Measurements from ENCODE around the gene IRAK1. TPM values are rescaled to one million over a fixed set of nuclear protein-coding genes. Genes with fewer than 3 reads are reported as not detected.

IRAK1 gene
- total and polyA plus RNA-seq, 2 of the 13 experiments (the other 11 are each of a cell fraction or from before 2014, with no cell fraction given), result 57.7 to 77.3 TPM

DNA sequence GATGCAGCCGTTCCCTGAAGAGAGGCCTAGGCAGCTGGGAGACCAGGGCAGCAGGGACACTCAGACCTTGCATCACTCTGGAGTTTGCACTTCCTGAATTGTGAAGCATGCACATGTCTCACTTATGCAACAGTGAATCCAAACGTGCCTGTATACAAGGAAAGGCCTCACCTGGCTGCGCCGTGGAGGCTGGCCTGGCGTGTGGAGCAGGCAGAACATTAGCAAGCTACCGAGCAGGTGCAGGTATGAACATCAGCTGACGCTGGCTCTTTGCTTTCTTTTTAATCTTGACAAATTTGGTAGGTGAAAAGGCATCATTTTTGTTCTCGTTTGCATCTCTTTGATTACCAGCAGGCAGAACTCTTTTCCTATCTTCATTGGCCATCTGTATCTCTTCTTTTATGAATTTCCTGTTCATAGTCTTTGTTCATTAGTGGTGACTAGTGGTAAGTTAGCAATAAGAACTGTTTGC is 37.1 kb upstream of the IRAK1 start (continued):
- TF ChIP-seq, protein P1, sequence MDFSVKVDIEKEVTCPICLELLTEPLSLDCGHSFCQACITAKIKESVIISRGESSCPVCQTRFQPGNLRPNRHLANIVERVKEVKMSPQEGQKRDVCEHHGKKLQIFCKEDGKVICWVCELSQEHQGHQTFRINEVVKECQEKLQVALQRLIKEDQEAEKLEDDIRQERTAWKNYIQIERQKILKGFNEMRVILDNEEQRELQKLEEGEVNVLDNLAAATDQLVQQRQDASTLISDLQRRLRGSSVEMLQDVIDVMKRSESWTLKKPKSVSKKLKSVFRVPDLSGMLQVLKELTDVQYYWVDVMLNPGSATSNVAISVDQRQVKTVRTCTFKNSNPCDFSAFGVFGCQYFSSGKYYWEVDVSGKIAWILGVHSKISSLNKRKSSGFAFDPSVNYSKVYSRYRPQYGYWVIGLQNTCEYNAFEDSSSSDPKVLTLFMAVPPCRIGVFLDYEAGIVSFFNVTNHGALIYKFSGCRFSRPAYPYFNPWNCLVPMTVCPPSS (IDR thresholded peaks at IDR 0.05), result no peak
- TF ChIP-seq POLR2A (IDR thresholded peaks at IDR 0.05; ENCODE audit: insufficient read depth in 1 of 2, low read depth in 2 of 2, low read length in 2 of 2), result no peak
- TF ChIP-seq, protein P2, sequence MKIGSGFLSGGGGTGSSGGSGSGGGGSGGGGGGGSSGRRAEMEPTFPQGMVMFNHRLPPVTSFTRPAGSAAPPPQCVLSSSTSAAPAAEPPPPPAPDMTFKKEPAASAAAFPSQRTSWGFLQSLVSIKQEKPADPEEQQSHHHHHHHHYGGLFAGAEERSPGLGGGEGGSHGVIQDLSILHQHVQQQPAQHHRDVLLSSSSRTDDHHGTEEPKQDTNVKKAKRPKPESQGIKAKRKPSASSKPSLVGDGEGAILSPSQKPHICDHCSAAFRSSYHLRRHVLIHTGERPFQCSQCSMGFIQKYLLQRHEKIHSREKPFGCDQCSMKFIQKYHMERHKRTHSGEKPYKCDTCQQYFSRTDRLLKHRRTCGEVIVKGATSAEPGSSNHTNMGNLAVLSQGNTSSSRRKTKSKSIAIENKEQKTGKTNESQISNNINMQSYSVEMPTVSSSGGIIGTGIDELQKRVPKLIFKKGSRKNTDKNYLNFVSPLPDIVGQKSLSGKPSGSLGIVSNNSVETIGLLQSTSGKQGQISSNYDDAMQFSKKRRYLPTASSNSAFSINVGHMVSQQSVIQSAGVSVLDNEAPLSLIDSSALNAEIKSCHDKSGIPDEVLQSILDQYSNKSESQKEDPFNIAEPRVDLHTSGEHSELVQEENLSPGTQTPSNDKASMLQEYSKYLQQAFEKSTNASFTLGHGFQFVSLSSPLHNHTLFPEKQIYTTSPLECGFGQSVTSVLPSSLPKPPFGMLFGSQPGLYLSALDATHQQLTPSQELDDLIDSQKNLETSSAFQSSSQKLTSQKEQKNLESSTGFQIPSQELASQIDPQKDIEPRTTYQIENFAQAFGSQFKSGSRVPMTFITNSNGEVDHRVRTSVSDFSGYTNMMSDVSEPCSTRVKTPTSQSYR (CRISPR knock-in tag; IDR thresholded peaks at IDR 0.05; ENCODE audit: borderline replicate concordance), result peak; percentile 55; the same call in 1 of the 2 replicates
- TF ChIP-seq, protein P3, sequence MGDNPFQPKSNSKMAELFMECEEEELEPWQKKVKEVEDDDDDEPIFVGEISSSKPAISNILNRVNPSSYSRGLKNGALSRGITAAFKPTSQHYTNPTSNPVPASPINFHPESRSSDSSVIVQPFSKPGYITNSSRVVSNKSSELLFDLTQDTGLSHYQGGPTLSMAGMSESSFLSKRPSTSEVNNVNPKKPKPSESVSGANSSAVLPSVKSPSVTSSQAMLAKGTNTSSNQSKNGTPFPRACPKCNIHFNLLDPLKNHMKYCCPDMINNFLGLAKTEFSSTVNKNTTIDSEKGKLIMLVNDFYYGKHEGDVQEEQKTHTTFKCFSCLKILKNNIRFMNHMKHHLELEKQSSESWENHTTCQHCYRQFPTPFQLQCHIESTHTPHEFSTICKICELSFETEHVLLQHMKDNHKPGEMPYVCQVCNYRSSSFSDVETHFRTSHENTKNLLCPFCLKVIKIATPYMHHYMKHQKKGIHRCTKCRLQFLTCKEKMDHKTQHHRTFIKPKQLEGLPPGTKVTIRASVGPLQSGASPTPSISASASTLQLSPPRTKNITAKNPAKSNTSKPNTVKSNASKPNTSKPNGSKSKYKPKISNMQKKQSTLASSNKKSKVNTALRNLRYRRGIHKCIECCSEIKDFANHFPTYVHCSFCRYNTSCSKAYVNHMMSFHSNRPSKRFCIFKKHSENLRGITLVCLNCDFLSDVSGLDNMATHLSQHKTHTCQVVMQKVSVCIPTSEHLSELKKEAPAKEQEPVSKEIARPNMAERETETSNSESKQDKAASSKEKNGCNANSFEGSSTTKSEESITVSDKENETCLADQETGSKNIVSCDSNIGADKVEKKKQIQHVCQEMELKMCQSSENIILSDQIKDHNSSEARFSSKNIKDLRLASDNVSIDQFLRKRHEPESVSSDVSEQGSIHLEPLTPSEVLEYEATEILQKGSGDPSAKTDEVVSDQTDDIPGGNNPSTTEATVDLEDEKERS (CRISPR knock-in tag; IDR thresholded peaks at IDR 0.05), result 0 out of 2 replicates have a peak, but pooled peaks have one; percentile 53
- TF ChIP-seq POGZ (CRISPR knock-in tag; IDR thresholded peaks at IDR 0.05), result peak; percentile 61; the same call in 1 of the 2 replicates
- TF ChIP-seq KDM5A (IDR thresholded peaks at IDR 0.05; ENCODE audit: borderline replicate concordance, low read length), result no peak
- TF ChIP-seq, protein P4, sequence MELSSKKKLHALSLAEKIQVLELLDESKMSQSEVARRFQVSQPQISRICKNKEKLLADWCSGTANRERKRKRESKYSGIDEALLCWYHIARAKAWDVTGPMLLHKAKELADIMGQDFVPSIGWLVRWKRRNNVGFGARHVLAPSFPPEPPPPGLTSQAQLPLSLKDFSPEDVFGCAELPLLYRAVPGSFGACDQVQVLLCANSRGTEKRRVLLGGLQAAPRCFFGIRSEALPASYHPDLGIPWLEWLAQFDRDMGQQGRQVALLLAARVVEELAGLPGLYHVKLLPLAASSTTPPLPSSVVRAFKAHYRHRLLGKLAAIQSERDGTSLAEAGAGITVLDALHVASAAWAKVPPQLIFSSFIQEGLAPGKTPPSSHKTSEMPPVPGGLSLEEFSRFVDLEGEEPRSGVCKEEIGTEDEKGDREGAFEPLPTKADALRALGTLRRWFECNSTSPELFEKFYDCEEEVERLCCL (CRISPR knock-in tag; IDR thresholded peaks at IDR 0.05; ENCODE audit: borderline replicate concordance), result no peak
- peak; percentile 74 for TF ChIP-seq NFKB2 (CRISPR knock-in tag; IDR thresholded peaks at IDR 0.05; ENCODE audit: borderline replicate concordance)
- TF ChIP-seq, protein P5, sequence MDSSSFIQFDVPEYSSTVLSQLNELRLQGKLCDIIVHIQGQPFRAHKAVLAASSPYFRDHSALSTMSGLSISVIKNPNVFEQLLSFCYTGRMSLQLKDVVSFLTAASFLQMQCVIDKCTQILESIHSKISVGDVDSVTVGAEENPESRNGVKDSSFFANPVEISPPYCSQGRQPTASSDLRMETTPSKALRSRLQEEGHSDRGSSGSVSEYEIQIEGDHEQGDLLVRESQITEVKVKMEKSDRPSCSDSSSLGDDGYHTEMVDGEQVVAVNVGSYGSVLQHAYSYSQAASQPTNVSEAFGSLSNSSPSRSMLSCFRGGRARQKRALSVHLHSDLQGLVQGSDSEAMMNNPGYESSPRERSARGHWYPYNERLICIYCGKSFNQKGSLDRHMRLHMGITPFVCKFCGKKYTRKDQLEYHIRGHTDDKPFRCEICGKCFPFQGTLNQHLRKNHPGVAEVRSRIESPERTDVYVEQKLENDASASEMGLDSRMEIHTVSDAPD (CRISPR knock-in tag; IDR thresholded peaks at IDR 0.05), result 0 out of 2 replicates have a peak, but pooled peaks have one; percentile 39
- TF ChIP-seq PPARG (CRISPR knock-in tag; conservative IDR thresholded peaks at IDR 0.05), result no peak; the same call in 1 of the 2 replicates
- peak; percentile 42; the same call in 1 of the 2 replicates for TF ChIP-seq KLF6 (CRISPR knock-in tag; IDR thresholded peaks at IDR 0.05)
- TF ChIP-seq, protein P6, sequence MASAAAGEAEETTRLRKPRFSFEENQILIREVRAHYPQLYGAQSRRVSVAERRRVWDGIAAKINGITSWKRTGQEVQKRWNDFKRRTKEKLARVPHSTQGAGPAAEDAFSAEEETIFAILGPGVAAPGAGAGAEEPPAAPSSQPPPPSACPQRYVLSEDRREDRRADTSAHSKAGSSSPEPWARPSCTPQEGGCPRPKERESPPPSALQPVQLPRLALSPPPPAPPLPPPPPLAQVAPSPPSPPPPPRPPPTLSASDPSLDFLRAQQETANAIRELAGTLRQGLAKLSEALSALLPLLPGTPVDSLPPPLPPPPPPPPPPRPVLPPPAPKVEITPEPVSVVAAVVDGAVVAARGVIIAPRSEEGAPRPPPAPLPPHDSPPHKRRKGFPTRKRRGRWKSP (CRISPR knock-in tag; IDR thresholded peaks at IDR 0.05), result peak; percentile 65; the same call in 1 of the 2 replicates
- TF ChIP-seq FOXA1 (IDR thresholded peaks at IDR 0.05), result no peak
- peak; percentile 64 for TF ChIP-seq FOXA1 (CRISPR knock-in tag; IDR thresholded peaks at IDR 0.05)
- TF ChIP-seq RCOR2 (CRISPR knock-in tag; IDR thresholded peaks at IDR 0.05), result no peak; the same call in 1 of the 2 replicates
- TF ChIP-seq SOX13 (IDR thresholded peaks at IDR 0.05), result no peak; the same call in 1 of the 2 replicates
- peak in 1 of 2 experiments; percentile 65; a peak in 2 of 4 replicates for TF ChIP-seq SOX13 (CRISPR knock-in tag; conservative IDR thresholded peaks at IDR 0.05 in 1 of 2, IDR thresholded peaks at IDR 0.05 in 1 of 2)
- TF ChIP-seq SAP130 (CRISPR knock-in tag; IDR thresholded peaks at IDR 0.05; ENCODE audit: low read depth), result peak; percentile 91
- peak; percentile 79; the same call in 1 of the 2 replicates for TF ChIP-seq TARDBP (CRISPR knock-in tag; IDR thresholded peaks at IDR 0.05)

Data from HepG2 (cell line).